Panc1 (cell line): Measurements from ENCODE around the gene DCUN1D2.

Source experiments
- CTCF ChIP-seq: fragments of 450-650 bp; IDR thresholded peaks from 2 replicates; pipeline ENCODE4 v1.5.1; 2017; ENCODE audit warnings: mild to moderate bottlenecking
- POLR2AphosphoS5 ChIP-seq: IDR thresholded peaks from 2 replicates; pipeline ENCODE4 v1.6.1; 2012; ENCODE audit warnings: mild to moderate bottlenecking, low read depth, low read length, moderate library complexity
- REST ChIP-seq, 2 experiments: IDR thresholded peaks; 2 replicates each; pipeline ENCODE4 v1.6.1; 2011 to 2012; ENCODE audit warnings: low read depth in 2 of 2, control low read depth in 1 of 2, low read length in 1 of 2, mild to moderate bottlenecking in 1 of 2, moderate library complexity in 1 of 2; ENCODE audit not compliant: insufficient read depth in 1 of 2
- SIN3A ChIP-seq: IDR thresholded peaks from 2 replicates; pipeline ENCODE4 v1.6.1; 2012; ENCODE audit warnings: low read depth, mild to moderate bottlenecking, low read length, moderate library complexity, borderline replicate concordance; ENCODE audit not compliant: insufficient read depth
- TCF7L2 ChIP-seq: IDR thresholded peaks from 2 replicates; pipeline ENCODE4 v1.6.1; 2011; ENCODE audit warnings: mild to moderate bottlenecking, low read depth, low read length, inconsistent platforms

DNA sequence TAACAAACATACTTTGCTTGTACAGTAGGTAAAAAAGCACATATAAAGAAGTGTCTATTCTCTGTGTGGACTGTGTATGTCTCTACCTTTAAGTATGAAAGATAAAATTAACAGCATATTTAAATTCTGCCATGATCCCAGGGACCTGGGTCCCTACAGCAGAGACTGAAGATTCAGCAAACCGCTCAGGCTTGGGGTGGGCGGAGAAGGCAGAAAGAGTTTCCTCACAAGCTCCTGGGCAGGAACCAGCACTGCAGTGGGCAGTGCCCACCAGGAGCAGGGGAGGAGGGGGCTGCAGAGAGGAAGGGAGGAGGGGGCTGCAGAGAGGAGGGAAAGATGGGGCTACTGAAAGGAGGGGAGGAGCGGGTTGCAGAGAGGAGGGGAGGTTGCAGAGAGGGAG, 81.9 kb downstream of the DCUN1D2 start:
- TF ChIP-seq CTCF (no peak), POLR2AphosphoS5 (no peak), REST (IDR thresholded peaks at IDR 0.05; ENCODE audit: insufficient read depth in 1 of 2, low read depth in 2 of 2, low read length in 1 of 2) (no peak), TCF7L2 (no peak), SIN3A (no peak)
